Stimulated activated CD4-positive, alpha-beta T cell treated with anti-CD3 and anti-CD28 coated beads, TNF-alpha, amount 100 ng/mL, for 24 hours (primary cell): ENCODE data around the gene ZBTB20.

ENCODE experiments used
- DNase-seq, 3 experiments: peaks; one replicate each; pipeline ENCODE4 v3.0.0-alpha.2; 2020; ENCODE audit warnings: low read depth in 3 of 3

Gene ZBTB20

GRCh38 chr3:114478801-114479200, 668.3 kb downstream of the ZBTB20 start:
- DNase-seq, result no peak

- DNase-seq, result no peak
Observed at GRCh38 chr3:114476511-114476910, 670.6 kb downstream of the ZBTB20 start.

DNA sequence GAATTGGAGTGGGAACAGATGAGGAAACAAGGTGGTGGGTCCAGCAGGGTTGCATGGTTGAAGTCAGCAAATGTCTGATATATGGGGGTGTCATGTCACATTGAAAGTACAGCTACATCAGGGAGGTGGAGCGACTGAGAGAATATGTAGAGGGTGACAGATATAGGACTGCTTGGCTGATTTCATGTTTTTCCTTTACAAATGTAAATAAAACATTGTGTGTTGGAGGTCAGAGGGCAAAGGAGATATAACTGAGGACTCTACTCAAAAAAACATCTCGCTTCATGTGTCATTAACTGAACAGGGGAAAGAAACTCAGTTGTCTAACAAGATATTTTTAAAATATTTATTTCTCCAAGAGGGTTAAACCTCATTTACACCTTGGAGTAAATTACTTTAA, 675.6 kb downstream of the ZBTB20 start:
- DNase-seq, result no peak

DNA sequence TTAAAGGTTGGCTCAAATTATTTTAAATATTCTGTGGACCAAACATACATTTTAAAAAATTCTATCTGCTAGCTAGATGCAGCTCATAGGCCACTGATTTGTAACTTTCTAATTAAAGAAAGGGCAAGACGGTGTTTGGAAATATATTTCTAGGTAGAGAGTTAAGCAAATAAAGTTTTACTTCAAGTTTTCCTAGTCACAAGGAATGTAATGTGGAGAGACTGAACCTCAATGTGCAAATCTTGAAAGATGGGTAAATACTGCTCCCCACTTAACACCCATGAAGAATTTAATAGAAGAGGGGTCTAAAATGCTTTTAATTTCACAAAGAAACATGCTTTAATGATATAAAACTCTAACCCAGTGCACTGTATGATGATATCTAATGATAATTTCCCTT, 678.0 kb downstream of the ZBTB20 start:
- no peak for DNase-seq

- no peak for DNase-seq
Observed at GRCh38 chr3:114466816-114467215, 680.3 kb downstream of the ZBTB20 start.

DNA sequence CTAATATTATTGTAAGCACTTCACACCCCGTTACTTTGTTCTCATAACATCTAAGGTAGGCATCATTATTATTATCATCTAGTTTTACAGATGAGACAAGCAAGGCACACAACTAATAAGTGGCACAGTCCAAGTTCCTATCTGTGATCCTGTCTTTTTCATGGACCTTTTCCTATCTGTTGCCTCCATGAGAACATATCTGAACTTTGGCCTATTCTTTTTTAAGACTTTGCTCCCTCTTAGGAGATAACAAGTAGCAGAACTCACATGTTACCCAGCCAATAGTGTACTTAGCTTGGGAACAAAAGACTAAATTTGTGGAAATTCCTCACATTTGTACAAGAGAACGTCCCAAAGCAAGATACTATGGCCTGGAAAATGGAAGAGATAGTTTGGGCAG, 680.8 kb downstream of the ZBTB20 start:
- DNase-seq, result no peak

DNA sequence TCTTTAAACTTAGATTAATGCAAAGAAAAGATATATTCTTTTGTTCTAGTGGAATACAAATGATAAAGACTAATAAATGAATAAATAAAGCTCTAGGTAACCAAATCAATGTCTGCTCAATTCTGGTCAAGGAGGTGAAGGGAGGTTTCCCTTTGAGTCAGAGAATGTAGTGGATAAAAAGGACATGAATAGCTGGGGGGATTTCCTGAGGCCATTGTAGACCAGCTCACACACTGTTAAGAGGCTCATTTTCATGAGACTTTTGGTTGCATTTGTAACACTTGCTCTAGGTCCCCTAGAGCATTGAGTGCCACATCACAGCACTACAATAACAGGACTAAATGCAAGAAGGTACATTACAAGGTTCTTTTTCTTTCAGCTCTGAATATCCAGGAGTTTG, 682.5 kb downstream of the ZBTB20 start:
- DNase-seq, result no peak

- no peak for DNase-seq
Observed at GRCh38 chr3:114462750-114463149, 684.3 kb downstream of the ZBTB20 start.

DNA sequence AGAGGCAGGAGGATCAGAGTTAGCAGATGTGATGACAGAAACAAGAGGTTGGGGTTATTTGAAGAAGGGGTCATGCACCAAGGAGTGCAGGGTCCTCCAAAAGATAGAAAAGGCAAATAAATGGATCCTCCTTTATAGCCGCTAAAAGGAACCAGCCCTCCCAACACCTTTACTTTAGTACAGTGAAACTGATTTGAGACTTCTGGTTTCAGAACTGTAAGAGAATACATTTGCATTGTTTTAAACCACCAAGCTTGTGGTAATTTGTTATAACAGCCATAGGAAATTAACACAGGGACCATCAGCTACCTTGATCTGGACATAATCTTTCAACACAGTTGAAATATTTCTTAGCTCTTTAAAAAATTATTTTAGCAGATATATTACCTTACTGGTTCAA, 686.6 kb downstream of the ZBTB20 start:
- DNase-seq, result no peak

- no peak for DNase-seq
Observed at GRCh38 chr3:114456742-114457141, 690.3 kb downstream of the ZBTB20 start.

DNA sequence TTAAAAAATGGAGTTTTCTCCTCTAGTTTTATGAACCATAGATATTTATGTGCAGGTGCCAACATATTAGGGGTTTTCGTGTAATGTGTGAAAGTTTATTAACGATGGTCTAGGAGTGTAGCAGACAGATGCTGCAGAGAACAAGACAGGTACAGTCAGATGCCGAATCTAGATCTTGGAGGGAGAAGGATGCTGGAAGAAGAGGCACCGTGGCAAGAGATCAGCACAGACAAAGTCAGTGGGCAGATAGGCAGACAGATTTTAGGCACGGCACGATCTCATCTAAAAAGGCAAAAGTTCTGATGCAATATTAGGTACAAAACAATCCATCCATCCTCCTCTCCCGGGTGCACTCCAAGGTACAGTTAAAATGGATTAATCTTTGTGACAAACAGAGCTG, 691.7 kb downstream of the ZBTB20 start:
- DNase-seq, result no peak

- DNase-seq, result no peak
Observed at GRCh38 chr3:114454551-114455251, 692.4 kb downstream of the ZBTB20 start.

DNA sequence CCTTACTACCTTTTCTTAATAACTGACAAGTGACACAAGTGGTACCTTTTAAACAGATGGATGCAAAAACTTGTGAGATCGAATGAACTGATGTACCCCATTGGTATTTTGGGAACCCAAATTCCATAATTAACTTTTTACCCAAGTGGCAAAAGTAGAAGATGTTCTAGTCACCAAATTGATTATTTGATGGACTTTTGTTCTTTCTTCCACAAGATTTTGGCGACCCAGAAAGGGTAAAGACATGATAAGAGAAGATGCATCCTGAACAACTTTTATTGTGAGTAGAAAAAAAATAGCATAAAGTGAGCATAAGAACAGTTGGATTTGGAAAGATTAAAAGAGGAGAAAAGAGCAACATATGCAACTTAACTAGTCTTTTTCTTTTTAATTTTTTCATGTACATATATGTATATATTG, 693.7 kb downstream of the ZBTB20 start:
- DNase-seq, result no peak

GRCh38 chr3:114452937-114453336, 694.2 kb downstream of the ZBTB20 start:
- DNase-seq, result no peak

- no peak for DNase-seq
Observed at GRCh38 chr3:114452256-114452655, 694.8 kb downstream of the ZBTB20 start.

DNA sequence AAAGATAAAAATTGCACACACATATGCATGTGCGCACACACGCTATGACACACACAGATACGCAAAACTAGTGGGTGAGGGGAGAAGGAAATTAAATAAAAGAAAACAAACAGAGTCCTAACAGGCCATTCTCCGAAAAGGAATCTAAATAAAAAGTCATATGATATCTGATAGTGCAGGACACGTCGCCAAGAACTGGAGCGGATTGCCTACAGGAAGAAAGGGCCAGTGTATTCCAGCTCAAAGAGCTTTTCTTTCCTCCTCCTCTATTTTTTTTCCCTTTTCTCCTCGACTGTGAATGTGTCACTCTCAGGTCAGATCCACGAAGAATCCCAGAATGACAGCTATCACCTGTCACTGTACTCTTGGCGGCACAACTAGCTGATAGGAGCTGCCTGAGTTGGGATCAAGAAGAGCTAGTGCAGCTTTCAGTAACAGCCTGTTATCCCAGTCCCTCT, 695.5 kb downstream of the ZBTB20 start:
- no peak for DNase-seq

GRCh38 chr3:114451051-114451451, 696.0 kb downstream of the ZBTB20 start:
- DNase-seq, result no peak

- DNase-seq, result no peak
Observed at GRCh38 chr3:114450008-114450596, 697.0 kb downstream of the ZBTB20 start.

DNA sequence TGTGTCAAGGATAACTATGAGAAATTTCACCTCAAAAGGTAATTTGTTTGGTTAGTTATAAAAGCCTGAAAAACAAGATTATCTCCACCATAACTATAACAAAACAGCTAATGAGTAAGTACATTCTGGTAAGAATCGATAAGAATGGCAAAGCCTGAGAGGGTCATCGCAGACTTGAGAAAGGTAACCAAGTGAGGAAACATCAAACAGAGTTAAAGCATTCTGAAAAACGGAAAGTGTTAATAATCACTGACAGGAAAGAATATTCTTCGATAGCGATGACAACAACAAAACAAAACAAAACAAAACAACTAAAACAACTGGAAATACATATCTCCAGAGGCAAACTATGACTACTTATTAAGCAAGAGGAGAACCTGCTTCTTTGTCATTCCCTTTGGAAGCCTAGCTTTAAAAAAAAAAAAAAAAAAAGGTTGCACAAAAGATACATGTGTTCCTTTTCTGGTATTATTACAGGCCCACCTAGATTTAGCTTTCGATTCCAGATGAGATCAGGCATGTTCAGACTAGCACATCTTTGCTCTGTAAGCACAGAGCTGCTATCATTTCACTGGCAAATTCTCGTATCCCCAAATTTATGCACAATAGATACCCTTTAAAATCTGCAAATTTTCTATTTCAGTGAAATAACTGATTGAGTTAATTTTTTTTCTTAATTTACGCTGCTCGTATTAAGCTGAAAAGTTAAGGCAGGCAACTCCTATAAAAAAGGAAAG, 697.6 kb downstream of the ZBTB20 start:
- DNase-seq, result no peak

- DNase-seq, result no peak
Observed at GRCh38 chr3:114447950-114448479, 699.1 kb downstream of the ZBTB20 start.

DNA sequence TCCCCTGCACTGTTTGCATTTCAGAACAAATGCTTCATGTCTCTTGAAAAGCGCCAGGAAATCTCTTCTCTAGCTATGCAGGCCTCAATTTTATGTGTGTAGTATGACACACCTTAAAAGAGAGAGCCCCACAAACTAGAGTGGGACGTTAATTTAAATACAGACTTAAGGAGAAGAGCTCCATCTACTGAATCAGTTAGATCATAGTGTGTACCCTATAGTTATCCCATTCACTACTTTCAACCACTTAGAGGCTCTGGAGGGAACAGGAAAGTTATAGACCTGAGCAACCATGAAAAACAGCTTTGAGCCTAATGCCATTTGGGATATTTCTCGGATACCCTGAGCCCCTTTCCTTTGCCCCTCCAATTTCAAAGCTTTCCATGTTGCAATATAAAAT, 699.5 kb downstream of the ZBTB20 start:
- no peak for DNase-seq

- no peak for DNase-seq
Observed at GRCh38 chr3:114446600-114446999, 700.5 kb downstream of the ZBTB20 start.

DNA sequence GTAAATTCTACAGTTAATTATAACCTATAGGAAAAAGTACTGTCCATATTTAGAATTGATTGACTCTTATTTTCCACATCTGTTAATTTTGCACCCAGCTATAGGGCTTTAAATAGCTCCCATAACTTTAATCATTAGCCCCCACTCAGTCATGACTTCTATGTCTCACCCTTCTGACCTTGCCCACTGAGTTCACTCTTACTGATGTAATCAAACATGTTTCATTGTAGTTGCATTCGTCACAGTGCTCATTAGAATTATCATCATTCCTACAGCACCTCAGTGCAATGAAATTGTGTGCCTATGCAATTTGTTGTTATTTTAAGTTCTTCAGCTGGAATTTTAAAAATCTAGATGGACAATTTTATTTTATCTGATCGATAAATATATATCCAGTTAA, 701.9 kb downstream of the ZBTB20 start:
- DNase-seq, result no peak
